Activated CD4-positive, CD25-positive, alpha-beta regulatory T cell treated with anti-CD3 and anti-CD28 coated beads, Interleukin-2, amount 50 U/mL, for 16 hours (primary cell): ENCODE measurements around the gene FAM131A.

Source experiments
- DNase-seq: peaks from one replicate; pipeline ENCODE4 v3.0.0-alpha.2; 2020; ENCODE audit warnings: low read depth, low spot score

FAM131A gene, protein sequence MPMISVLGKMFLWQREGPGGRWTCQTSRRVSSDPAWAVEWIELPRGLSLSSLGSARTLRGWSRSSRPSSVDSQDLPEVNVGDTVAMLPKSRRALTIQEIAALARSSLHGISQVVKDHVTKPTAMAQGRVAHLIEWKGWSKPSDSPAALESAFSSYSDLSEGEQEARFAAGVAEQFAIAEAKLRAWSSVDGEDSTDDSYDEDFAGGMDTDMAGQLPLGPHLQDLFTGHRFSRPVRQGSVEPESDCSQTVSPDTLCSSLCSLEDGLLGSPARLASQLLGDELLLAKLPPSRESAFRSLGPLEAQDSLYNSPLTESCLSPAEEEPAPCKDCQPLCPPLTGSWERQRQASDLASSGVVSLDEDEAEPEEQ

DNA sequence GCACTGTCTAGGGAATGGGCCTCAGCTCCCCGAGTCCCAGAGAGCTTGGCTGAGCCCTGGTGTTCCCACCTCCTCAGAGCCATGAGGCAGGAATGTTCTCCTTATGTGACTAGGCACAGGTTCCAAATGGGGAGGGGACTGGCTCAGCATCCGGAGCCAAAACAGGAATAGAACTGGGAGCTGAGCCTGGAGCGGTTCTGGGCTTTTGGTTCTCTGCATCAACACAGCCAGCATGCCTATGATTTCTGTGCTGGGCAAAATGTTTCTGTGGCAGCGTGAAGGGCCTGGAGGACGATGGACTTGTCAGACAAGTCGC lies at the start of gene FAM131A:
Gene FAM131A (plus strand): TSS at position 202 of the 316 bp plus-strand sequence. CDS start 31 bp downstream, at position 233.
- DNase-seq, result no peak

DNA sequence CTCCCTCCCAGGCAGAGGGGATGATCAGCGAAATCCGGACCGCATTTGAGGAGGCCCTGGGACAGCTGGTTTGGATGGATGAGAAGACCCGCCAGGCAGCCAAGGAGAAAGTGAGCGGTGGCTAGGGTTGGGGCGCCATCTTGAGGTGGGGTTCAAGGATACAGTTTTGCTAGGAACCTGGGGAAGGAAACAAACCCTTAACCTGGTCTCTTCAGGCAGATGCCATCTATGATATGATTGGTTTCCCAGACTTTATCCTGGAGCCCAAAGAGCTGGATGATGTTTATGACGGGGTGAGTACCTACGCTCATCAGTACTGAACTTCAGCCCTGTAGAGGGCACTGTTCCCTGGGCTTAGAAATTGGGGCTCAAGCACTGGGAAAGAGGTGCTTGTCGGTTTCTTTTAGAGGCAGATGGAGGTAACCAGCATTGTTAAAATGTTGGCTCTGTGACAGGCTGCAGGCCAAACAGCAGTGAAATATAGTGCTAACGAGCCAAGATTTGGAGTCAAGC lies 47.9 kb upstream of the FAM131A start:
- DNase-seq, result peak; percentile 28

DNA sequence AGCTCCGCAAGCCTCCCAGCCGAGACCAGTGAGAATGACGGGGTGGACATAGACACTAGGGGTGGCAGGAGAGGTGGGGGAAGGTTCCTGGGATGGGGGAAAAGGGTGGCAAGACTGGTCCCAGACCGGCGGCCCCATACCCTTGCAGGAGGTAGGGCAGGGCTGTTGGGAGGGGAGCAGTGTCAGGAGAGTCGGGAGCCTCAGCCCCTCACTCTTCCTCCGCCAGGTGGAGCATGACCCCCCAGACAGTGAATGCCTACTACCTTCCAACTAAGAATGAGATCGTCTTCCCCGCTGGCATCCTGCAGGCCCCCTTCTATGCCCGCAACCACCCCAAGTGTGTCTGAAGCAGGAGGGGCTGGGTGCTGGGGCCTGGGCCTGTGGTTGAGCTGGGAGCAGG lies 47.1 kb upstream of the FAM131A start:
- no peak for DNase-seq

DNA sequence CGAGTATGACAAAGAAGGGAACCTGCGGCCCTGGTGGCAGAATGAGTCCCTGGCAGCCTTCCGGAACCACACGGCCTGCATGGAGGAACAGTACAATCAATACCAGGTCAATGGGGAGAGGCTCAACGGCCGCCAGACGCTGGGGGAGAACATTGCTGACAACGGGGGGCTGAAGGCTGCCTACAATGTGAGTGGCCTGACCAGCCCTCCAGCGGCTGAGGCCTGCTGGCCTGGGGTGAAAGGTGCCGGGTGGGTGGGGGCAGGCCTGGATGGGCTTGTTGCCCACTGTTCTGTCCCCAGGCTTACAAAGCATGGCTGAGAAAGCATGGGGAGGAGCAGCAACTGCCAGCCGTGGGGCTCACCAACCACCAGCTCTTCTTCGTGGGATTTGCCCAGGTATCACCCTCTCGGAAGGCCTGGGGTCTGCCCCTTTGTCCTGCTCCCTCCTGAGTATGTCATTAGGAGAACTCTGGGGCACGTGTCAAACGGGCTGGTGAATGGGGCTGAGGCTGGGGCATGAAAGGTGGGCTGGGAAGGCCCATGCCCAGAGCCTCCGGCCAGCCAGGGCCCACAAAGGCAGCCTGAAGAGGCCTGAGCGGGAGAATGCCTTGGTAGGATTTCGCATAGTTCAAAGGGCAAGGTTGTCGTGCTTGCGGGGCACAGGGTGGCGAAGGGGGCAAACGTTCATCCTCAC lies 46.2 kb upstream of the FAM131A start:
- DNase-seq, result no peak

DNA sequence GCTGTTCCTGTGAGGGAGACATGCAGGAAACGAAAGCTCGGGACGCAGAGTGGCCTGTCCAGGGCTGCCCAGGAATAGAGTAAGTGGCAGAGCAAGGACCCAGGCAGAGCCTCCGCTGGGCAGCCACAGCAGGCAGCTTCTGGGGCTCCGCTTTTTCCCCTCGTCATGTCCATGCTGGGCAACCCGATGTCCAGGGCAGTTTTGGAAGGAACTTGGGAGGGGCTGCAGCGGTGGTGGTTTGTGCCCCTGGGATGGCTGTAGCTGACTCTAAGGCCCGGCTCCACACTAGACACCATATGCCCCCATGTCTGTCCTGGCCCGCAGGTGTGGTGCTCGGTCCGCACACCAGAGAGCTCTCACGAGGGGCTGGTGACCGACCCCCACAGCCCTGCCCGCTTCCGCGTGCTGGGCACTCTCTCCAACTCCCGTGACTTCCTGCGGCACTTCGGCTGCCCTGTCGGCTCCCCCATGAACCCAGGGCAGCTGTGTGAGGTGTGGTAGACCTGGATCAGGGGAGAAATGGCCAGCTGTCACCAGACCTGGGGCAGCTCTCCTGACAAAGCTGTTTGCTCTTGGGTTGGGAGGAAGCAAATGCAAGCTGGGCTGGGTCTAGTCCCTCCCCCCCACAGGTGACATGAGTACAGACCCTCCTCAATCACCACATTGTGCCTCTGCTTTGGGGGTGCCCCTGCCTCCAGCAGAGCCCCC lies 45.5 kb upstream of the FAM131A start:
- no peak for DNase-seq

DNA sequence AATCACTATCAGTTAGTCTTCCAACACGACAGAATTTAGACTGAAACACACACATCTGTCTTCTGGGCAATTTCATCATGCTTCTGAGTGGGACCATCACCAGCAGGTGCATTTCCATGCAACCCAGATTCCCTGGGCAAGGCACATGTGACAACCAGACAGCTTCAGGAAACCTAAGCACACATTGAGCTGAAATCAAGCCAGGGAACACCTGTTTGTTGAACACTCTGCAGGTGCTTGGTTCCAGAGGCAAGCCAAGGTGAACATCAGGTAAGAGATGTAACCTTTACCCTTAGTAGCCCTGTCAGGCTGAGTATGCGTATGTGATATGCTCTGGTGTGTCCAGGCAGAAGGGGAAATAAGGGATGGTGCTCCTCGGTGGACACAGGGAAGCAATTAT lies 41.6 kb upstream of the FAM131A start:
- no peak for DNase-seq

DNA sequence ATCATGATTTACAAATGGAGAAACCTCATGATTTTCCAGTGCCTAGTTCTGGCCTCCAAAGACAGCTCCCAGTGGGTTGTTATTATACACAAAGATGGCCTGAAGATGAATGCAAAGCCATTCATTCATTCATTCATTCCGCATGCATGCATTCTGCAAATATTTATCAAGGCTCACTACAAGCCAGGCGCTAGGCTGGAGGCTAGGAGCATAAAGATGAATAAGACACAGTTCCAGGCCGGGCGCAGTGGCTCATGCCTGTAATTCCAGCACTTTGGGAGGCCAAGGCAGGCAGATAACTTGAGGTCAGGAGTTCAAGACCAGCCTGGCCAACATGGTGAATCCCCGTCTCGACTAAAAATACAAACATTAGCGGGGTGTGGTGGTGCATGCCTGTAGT lies 40.8 kb upstream of the FAM131A start:
- no peak for DNase-seq

DNA sequence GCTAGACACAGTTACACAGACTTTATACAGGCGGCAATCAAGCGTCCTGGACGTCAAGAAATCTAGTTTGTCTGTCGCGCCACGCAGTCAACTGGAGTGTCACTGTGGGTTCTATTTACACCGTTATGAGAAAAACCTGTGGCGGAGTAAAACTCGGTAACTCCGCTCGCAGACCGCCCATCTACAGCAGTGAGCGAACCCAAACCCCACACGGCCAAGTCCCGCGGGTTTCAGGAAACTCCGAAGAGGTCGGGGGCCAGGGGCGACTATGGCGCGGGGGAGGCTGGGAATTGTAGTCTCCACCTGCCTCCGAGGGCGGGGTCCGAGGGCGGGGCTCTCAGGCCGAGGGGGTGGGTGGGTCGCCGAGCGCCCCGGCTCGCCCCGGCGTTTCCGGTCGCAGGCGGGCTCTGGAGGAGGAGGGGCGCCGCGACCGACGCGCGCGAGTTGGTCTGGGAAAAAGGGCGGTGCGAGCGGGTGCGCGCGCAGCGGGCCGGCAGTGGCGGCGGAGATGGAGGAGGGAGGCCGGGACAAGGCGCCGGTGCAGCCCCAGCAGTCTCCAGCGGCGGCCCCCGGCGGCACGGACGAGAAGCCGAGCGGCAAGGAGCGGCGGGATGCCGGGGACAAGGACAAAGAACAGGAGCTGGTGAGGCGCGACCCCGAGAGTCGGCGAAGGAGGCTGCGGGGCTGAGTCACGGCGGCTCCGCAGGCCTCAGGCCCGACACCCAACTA lies 38.5 kb upstream of the FAM131A start, which contains the start of gene PSMD2:
Gene PSMD2 (plus strand): TSS at position 483 of the 729 bp plus-strand sequence. CDS start 26 bp downstream, at position 509.
- DNase-seq, result peak; percentile 95

DNA sequence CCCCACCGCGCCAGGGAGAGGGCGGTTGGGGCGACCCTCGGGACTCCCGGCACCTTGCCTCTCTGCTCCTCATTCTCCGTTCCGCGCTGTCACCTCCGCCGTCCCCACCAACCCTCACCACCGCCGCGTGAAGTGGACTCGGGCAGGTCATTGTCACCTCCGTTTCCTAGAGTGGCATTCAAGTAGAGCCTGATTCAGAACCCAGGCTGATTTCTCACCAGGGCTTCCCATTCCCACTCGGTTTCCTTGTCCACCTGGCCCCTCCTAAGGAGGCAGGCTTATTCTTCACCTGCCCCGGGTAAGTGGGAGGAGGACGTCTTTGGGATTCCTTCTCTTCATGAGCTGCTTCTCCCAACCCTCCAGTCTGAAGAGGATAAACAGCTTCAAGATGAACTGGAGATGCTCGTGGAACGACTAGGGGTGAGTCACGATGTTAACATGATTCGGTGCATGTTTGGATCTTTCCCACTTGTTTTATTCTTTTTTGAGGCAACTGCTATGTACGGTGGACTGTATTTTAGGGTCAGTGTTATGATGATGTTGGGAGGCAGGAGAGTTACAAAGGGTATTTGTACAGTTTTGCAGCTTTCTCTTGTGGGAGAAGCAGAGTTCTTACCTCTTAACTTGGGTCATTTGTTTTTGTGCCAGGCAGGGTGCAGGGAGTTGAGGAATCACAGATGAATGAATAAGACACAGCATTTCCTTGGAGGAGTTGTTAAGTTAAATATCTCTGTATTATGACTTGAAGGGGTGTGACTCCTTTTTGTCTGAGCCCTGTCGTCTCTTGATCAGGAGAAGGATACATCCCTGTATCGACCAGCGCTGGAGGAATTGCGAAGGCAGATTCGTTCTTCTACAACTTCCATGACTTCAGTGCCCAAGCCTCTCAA lies 37.7 kb upstream of the FAM131A start:
- no peak for DNase-seq

DNA sequence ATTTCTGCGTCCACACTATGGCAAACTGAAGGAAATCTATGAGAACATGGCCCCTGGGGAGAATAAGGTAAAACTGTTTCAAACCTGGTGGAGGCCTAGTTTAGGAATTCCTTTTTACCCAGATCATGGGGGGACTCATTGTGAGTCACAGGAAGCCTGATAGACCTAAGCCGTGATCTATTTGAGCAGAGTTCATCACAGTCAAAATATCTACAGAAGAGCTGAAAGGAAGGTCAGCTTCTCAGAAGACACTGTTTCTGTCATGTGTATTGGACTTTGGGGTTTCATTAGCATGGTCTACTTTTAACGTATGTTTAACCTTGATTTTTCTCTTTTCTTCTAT lies 37.1 kb upstream of the FAM131A start:
- no peak for DNase-seq

DNA sequence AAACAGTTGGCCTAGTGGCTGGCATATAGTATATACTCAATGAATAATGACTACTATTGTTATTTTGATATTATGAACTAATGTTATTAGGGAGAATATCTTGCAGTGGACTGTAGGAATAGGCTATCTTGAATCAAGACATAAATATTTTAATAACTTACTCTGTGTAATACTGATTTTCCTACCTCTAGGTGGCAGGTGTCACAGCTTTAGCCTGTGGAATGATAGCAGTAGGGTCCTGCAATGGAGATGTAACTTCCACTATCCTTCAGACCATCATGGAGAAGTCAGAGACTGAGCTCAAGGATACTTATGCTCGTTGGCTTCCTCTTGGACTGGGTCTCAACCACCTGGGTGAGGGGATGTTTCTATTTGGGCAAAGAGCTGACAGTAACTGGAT lies 31.8 kb upstream of the FAM131A start:
- no peak for DNase-seq

DNA sequence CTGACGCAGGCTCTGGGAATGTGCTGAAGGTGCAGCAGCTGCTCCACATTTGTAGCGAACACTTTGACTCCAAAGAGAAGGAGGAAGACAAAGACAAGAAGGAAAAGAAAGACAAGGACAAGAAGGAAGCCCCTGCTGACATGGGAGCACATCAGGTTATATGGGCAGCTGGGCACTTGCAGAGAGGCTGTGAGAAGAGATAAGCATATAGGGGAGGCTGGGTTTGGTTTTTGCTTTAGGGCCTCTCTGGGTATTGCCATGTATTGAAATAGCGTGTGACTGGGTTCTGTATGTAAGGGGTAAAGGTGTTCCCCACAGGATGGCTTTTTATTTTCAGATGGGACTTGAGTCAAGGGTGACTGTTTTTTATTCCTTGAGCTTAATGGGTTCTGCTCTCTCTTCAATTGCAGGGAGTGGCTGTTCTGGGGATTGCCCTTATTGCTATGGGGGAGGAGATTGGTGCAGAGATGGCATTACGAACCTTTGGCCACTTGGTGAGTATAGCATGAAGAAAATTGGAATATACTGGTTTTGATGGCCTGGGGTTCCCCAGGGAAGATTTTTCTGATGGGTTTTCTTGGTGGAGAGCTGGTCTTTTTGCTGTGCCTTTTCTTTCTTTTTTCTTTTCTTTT lies 30.9 kb upstream of the FAM131A start:
- DNase-seq, result no peak

DNA sequence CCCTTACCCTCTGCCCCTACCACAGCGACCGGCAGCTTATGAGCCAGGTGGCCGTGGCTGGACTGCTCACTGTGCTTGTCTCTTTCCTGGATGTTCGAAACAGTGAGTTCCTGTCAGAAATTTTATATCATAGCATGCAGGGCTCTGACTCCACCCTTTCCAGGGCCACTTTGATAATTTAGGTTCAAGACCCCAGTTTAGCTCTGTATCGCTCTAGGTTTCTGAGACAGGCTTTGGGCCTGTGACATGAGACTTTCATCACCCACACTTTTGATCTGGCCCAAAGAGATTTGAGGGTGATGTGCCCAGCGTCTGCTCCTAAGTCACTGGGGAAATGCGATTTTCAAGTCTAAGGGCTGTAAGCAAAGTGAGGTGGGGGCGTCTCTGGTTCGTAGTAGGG lies 29.5 kb upstream of the FAM131A start:
- no peak for DNase-seq

DNA sequence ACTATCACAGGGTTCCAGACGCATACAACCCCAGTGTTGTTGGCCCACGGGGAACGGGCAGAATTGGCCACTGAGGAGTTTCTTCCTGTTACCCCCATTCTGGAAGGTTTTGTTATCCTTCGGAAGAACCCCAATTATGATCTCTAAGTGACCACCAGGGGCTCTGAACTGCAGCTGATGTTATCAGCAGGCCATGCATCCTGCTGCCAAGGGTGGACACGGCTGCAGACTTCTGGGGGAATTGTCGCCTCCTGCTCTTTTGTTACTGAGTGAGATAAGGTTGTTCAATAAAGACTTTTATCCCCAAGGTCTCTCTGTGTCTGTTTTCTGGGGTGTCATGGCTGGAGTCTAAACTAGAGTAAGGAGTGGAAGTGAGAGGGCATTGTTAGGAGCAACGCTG lies 28.7 kb upstream of the FAM131A start:
- no peak for DNase-seq

DNA sequence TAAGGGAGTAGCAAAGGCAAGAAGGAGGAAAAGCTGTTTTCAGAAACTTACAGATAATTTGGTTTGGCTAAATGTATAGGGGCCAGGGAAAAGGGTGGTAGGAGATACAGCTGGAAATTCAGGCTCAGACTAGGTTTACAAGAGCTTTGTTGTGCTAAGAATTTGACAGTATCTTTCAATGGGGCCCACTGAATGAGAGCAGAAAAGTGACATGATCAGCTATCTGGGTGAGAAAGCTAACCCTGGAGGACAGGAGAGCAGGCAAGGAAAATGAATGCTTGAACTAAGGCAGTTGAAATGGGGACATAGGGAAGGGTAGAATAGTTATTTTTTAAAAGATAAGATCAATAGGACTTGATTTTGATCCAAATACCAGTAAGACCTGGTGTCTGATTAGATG lies 25.8 kb upstream of the FAM131A start:
- DNase-seq, result no peak

DNA sequence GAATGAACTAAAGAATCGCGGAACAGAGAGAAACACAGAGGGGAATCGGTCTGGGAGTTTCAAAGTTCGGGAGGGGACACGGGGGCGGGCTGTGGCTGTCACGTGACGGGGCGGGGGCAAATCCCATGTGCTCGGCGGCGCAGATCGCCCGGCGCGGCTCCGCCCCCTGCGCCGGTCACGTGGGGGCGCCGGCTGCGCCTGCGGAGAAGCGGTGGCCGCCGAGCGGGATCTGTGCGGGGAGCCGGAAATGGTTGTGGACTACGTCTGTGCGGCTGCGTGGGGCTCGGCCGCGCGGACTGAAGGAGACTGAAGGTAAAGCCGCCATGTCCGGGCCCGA lies 23.1 kb upstream of the FAM131A start, which contains the start of gene EIF4G1:
Gene EIF4G1 (plus strand): TSS at position 244 of the 337 bp plus-strand sequence. CDS start 1,191 bp downstream, outside the sequence.
- peak; percentile 80 for DNase-seq

DNA sequence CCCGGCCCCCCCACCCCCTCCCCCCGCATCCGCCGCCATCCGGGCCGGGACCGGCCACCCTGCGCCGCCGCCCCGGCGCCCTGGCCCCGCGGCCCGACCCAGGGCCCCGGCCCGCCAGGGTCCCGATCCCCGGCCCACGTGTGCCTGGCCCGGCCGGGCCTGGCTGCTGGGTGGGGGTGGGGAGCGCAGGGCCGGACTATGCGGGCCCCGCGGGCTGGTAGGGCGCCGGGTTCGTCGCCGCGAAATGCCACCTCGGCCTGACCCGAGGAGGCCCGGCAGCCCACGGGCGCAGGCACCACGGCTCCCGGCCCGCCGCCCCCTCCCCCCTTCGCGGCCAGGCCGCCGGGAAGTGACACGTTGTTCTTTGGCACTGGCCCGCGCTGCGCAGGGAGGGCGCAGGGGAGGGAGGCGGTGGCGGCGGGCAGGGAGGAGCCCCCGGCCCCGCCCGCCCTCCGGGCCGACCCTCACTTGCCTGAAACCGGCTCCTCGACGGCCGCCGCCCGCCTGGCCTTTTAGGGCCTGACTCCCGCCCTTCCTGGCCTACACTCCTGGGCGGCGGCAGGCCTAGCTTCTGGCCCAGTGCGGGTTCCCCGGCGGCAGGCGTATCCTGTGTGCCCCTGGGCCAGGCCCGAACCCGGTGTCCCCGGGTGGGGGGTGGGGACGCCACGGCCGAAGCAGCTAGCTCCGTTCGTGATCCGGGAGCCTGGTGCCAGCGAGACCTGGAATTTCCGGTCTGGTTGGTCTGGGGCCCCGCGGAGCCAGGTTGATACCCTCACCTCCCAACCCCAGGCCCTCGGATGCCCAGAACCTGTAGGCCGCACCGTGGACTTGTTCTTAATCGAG lies 22.5 kb upstream of the FAM131A start:
- peak; percentile 41 for DNase-seq

DNA sequence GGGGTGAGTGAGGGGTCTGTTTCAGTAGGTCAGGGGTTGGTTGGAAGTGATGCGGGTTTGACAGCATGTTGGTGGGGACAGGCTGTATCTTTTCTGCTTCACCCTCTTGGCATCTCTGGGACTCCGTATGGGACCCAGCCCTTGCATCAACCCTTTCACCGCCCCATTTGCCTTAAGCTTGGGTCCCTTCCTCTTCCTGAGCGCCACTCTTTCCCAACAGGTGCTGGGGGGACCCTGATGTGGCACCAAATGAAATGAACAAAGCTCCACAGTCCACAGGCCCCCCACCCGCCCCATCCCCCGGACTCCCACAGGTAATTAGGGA lies 21.9 kb upstream of the FAM131A start:
- no peak for DNase-seq

DNA sequence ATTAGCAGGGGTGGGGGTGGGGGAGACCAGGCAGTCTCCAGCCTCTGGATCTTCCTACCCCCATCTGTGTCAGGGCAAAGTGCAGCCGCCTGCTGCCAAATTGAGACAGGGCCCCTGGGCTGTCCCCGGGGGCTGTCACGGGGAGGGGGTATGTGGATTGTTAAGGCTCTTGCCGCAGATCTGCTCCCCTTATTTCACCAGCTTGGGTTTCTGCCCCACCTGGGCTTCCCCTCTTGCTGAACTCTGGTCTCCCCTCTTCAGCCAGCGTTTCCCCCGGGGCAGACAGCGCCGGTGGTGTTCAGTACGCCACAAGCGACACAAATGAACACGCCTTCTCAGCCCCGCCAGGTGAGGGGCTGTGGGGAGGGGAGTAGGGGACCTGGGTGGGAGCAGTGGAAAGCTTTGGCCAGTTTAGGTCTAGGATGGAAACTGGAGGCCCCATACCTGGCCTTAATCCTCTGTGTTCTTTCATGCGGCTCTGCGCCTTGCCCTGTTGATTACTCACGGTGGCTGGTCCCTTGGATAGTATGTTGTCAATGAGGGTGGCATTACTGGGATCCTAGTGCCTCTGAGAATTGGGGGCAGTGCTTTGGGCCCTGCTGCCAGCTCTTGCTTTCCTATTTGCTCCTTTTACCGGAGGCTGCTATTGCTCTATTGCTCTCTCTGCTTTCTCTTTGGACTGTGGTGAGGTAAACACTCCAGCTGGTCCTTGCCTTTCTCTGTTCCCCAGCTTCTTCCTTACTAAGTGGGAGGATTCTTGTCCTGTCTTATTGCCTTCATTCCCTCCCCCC lies 21.3 kb upstream of the FAM131A start:
- no peak for DNase-seq
